ENCODE data around the gene TP63.

TP63 gene

DNA sequence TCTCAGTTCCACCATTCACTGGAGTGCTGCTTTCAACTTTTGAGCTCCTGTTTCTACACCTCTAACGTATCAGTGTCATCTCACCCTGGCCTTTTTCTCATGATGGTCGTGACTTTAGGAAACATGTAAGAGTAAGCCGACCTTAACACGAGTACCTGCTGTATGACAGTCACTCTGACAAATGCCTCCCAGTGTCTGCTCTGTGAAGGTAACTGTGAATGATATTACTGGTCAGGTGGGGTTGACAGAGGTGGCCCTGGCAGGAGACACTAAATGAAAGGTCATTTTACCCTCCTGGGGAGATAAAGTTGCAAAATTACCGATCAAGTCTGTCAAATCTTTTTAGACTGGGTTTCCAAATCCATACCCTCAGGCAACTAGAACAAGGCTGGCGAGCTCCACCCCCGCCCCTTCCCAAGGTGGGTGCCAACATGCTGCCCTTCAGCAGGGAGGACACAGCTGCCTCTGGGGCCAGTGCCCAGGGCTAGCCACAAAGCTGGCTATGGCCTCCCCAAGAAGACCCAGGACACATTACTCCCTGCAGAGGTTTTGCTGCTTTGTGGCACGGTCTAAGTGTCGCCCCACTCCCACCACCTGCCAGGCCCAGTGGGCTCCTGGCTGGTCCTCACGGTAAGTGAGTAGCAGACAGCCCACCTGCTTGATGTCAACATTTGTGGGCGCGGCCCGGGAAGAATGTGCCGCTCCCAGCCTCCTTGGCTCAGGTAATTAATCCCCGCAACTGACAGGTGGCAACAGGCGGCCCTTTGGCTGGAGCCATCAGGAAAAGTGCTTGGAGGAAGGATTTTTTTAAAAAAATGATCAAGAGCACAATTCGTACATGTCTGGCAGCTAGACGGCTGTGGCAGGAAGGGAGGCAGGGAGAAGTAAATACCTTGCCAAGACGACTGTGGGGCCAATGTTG lies 211.8 kb downstream of the TP63 start:
- no peak overlapping the region for H3K4me3 ChIP-seq (ENCODE audit: low read depth, low read length)
- no peaks in the 10 kb centered on the region for H3K27me3 ChIP-seq (ENCODE audit: control insufficient read depth, insufficient read depth, low read length)
- H3K36me3 ChIP-seq (ENCODE audit: control insufficient read depth, insufficient read depth, low read length): no peaks in the 10 kb centered on the region
- no peaks in the 10 kb centered on the region for H3K4me1 ChIP-seq
- no peak overlapping the region for H3K27ac ChIP-seq
- TF ChIP-seq, protein P1, sequence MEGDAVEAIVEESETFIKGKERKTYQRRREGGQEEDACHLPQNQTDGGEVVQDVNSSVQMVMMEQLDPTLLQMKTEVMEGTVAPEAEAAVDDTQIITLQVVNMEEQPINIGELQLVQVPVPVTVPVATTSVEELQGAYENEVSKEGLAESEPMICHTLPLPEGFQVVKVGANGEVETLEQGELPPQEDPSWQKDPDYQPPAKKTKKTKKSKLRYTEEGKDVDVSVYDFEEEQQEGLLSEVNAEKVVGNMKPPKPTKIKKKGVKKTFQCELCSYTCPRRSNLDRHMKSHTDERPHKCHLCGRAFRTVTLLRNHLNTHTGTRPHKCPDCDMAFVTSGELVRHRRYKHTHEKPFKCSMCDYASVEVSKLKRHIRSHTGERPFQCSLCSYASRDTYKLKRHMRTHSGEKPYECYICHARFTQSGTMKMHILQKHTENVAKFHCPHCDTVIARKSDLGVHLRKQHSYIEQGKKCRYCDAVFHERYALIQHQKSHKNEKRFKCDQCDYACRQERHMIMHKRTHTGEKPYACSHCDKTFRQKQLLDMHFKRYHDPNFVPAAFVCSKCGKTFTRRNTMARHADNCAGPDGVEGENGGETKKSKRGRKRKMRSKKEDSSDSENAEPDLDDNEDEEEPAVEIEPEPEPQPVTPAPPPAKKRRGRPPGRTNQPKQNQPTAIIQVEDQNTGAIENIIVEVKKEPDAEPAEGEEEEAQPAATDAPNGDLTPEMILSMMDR (IDR thresholded peaks at IDR 0.05): no peak
- H3K4me2 ChIP-seq (ENCODE audit: low read length): no peak overlapping the region
- no peaks in the 10 kb centered on the region for H3K79me2 ChIP-seq
- H3K9ac ChIP-seq: no peak overlapping the region
- H3K9me3 ChIP-seq (ENCODE audit: control insufficient read depth, low read length): no peaks in the 10 kb centered on the region
- no peak overlapping the region for H2AFZ ChIP-seq

DNA sequence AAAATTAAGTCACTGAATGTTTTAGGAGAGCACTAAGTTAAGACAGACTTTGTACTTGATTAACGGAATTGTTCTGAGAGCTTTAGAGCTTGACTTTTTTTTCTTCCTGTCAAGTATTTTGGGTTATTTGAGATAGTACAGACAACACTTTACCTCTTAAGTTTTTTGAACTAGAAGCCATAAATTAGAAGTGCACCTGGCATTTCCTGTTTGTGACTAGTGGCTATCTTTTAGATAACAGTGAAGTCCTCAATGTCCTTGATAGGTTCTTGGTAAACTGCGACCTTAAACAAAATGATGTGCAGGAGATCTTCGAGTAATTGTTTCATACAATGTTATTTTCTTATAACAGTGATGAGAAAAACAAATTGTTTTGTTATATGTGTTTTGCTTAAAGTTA lies 213.9 kb downstream of the TP63 start:
- H3K79me2 ChIP-seq: no peaks in the 10 kb centered on the region
- H3K4me2 ChIP-seq (ENCODE audit: low read length): no peak overlapping the region
- TF ChIP-seq, protein P1 (IDR thresholded peaks at IDR 0.05): no peak
- no peak overlapping the region for H3K4me3 ChIP-seq (ENCODE audit: low read depth, low read length)
- no peaks in the 10 kb centered on the region for H3K27me3 ChIP-seq (ENCODE audit: control insufficient read depth, insufficient read depth, low read length)
- H3K4me1 ChIP-seq: no peaks in the 10 kb centered on the region
- H3K9ac ChIP-seq: no peak overlapping the region
- H3K36me3 ChIP-seq (ENCODE audit: control insufficient read depth, insufficient read depth, low read length): no peaks in the 10 kb centered on the region
- H3K27ac ChIP-seq: no peak overlapping the region
- H3K9me3 ChIP-seq (ENCODE audit: control insufficient read depth, low read length): no peaks in the 10 kb centered on the region
- no peak overlapping the region for H2AFZ ChIP-seq

DNA sequence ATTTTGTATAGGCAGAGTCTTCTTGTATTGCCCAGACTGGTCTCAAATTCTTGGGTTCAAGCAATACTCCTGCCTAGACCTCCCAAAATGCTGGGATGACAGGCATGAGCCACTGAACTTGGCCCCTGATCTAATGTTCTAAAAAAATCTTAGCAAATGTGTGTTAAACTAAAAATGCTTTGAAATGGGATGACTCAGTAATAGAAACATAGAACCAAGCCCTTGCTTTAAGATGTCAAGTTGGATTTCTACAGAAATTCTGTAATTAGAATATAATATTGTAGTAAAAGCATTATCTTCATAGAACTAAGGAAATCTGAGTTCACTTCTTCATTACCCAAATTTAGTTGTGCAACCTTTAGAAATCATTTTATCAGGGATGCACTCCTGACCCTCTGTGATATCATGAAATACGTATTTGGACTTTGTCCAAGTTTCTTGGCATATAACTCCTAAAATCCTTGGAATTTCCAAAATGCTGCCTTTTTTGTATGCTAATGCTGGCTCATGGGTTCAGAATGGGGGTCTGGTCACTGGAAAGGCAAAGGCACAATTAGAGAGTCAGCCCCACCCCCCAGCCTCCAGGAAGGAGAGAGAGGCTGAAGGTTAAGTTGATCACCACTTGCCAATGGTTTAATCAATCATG lies 217.3 kb downstream of the TP63 start:
- no peak overlapping the region for H3K27ac ChIP-seq
- H3K4me2 ChIP-seq (ENCODE audit: low read length): no peak overlapping the region

DNA sequence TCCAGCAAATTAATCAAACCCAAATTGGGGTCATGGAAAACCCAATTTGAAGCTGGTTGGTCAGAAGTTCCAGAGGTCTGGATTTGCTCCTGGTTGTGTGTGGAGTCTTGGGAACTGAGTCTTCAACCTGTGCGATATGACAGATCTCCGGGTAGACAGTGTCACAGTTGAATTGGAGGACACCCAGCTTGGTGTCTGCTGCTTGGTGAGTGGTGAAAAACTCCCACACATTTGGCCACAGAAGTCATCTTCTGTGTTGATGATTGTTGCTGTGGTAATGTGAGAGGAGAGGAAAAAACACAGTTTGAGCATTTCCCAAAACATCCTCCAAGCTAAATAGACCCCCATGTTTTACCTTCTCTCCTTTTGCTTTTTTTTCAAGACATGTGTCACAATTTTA lies 218.1 kb downstream of the TP63 start:
- TF ChIP-seq, protein P1 (IDR thresholded peaks at IDR 0.05): no peak

More for the DNA sequence above, 217.3 kb downstream of the TP63 start:
- no peaks in the 10 kb centered on the region for H3K36me3 ChIP-seq (ENCODE audit: control insufficient read depth, insufficient read depth, low read length)
- no peak overlapping the region for H3K4me3 ChIP-seq (ENCODE audit: low read depth, low read length)
- no peaks in the 10 kb centered on the region for H3K4me1 ChIP-seq
- no peaks in the 10 kb centered on the region for H3K27me3 ChIP-seq (ENCODE audit: control insufficient read depth, insufficient read depth, low read length)
- no peak overlapping the region for H2AFZ ChIP-seq
- TF ChIP-seq, protein P1 (IDR thresholded peaks at IDR 0.05): no peak
- no peaks in the 10 kb centered on the region for H3K79me2 ChIP-seq
- H3K9ac ChIP-seq: no peak overlapping the region
- no peaks in the 10 kb centered on the region for H3K9me3 ChIP-seq (ENCODE audit: control insufficient read depth, low read length)

More for the DNA sequence above, 218.1 kb downstream of the TP63 start:
- Histone ChIP-seq H3K36me3 (ENCODE audit: control insufficient read depth, insufficient read depth, low read length) (no peaks in the 10 kb centered on the region), H2AFZ (no peak overlapping the region), H3K27ac (no peak overlapping the region), H3K4me3 (ENCODE audit: low read depth, low read length) (no peak overlapping the region), H3K9ac (no peak overlapping the region), H3K4me2 (ENCODE audit: low read length) (no peak overlapping the region), H3K4me1 (no peaks in the 10 kb centered on the region), H3K79me2 (no peaks in the 10 kb centered on the region), H3K27me3 (ENCODE audit: control insufficient read depth, insufficient read depth, low read length) (no peaks in the 10 kb centered on the region), H3K9me3 (ENCODE audit: control insufficient read depth, low read length) (no peaks in the 10 kb centered on the region)
